Measurements from ENCODE around the gene PPP2R5C. TPM values are rescaled to one million over a fixed set of nuclear protein-coding genes. Genes with fewer than 3 reads are reported as not detected.
A peak's percentile ranks its signal among the peaks of the same experiment; 100 is the strongest.

Gene PPP2R5C
- total RNA-seq, 2 donors from 2014 or later: 146 to 153 TPM

DNA sequence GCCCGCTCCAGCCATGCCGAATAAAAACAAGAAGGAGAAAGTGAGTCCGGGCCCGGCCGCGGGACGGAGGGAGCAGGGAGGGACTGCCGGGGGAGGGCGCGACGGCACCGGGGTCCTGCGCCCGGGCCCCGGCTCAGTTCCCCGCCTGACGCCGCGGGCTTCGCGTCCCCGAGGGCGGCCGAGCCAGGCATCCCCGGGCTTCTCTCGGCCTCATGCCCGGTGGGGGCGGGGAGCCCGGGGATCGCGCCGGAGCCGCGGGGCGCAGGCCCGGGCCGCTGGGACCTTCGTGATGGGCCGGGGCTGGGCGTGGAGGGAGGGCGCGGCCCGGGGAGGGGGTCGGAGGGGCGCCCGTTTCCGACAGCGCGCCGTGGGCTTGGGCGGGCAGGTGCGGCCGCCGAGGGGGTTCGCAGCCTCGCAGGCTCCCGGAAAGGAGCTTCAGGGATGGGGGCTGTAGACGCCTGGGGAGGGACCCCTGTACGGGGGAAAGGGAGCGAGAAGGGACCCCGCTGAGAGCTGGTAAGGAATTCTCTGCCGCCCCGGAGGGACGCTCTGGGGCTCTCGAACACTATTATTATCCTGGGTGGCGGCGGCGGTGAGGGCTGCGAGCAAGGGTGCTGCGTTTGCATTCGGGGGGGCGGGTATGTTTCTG lies 496 bp downstream of the PPP2R5C start:
- peak; percentile 66 for DNase-seq
- Histone ChIP-seq H3K9me3 (no peaks in the 10 kb centered on the region), H3K4me3 (peak overlapping the region; percentile 84), H3K27ac (peak overlapping the region; percentile 63), H3K27me3 (no peaks in the 10 kb centered on the region), H3K4me1 (peaks cover 8% of the 10 kb centered on the region), H3K36me3 (no peaks in the 10 kb centered on the region), H3K9ac (ENCODE audit: low read depth in 2 of 2, low read length in 2 of 2) (peak overlapping the region; percentile 75 to 77)
- intact Hi-C loops (cut with DNase I): no loop called here
- TF ChIP-seq, protein P1, sequence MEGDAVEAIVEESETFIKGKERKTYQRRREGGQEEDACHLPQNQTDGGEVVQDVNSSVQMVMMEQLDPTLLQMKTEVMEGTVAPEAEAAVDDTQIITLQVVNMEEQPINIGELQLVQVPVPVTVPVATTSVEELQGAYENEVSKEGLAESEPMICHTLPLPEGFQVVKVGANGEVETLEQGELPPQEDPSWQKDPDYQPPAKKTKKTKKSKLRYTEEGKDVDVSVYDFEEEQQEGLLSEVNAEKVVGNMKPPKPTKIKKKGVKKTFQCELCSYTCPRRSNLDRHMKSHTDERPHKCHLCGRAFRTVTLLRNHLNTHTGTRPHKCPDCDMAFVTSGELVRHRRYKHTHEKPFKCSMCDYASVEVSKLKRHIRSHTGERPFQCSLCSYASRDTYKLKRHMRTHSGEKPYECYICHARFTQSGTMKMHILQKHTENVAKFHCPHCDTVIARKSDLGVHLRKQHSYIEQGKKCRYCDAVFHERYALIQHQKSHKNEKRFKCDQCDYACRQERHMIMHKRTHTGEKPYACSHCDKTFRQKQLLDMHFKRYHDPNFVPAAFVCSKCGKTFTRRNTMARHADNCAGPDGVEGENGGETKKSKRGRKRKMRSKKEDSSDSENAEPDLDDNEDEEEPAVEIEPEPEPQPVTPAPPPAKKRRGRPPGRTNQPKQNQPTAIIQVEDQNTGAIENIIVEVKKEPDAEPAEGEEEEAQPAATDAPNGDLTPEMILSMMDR (IDR thresholded peaks at IDR 0.05): no peak

DNA sequence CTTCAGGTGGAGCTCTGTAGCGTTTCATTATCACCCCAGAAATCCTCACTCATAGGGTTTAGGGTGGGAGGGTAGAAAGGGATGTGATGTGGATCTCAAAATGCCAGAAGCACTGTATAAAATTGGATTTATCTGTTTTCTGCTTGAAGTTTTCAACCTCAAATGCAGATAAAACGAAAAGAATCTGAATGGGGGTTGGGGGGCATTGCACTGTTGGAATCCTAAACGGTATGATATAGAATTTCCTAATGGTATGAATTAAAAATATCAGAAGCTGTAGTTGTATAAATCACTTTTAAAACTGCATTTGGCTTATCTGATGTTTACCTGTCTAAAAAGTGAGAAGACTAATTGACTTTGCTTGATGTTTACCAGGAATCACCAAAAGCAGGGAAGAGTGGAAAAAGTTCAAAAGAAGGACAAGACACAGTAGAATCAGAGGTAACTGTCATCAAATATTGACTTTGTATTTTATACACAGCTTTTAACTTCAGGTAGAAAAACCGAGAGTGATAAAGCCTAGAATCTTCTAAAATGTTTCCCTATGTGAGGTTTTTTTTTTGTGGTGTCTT lies 1.1 kb downstream of the PPP2R5C start:
- TF ChIP-seq, protein P1 (IDR thresholded peaks at IDR 0.05): no peak
- Histone ChIP-seq H3K36me3 (no peaks in the 10 kb centered on the region), H3K9me3 (no peaks in the 10 kb centered on the region), H3K4me3 (peak overlapping the region; percentile 84), H3K27me3 (no peaks in the 10 kb centered on the region), H3K9ac (ENCODE audit: low read depth in 2 of 2, low read length in 2 of 2) (peak overlapping the region; percentile 75 to 77), H3K4me1 (peaks cover 8% of the 10 kb centered on the region), H3K27ac (no peak overlapping the region)
- intact Hi-C loops (cut with DNase I): no loop called here
- no peak for DNase-seq

DNA sequence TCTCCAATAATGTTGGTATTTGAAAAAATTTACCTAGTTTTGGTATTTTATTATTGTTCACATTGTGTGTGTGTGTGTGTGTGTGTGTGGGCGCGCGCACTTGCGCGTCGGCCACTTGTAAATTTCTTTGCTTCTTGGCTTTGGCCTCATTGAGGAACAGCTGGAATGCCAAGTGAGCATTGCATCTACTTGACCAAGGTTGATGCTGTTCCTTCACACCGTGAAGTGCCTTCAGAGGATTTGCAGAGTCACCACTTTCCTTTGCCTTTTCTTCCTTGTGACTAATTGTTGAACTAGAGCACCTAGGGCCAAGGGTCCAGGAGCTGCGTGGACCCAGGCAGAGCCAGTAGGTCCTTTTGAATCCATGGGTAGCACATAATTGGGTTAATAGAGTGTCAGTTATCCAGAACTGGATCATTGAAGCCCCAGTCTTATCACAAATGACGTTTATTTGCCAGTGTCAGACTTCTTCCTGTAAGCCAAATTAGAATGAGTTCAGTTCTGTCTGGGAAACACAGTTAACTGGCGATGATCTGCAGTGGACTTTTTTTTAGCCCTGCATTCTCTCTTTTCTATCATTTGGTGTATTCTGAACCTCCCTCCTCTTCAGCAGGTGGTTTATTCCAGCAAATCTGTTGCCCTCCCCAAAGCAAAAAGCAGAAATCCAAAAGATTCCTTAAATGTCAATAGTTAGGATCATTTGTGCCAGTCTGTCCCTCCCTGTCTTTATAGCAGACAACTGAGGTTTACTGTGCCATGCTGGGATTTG lies 2.6 kb downstream of the PPP2R5C start:
- H3K27me3 ChIP-seq: no peaks in the 10 kb centered on the region
- intact Hi-C loops (cut with DNase I): no loop called here
- TF ChIP-seq, protein P1 (IDR thresholded peaks at IDR 0.05): no peak
- H3K27ac ChIP-seq: peak overlapping the region; percentile 5
- peaks cover 8% of the 10 kb centered on the region for H3K4me1 ChIP-seq
- peak overlapping the region in 1 of 2 donors; percentile 6 for H3K9ac ChIP-seq (ENCODE audit: low read depth in 2 of 2, low read length in 2 of 2)
- no peak overlapping the region for H3K4me3 ChIP-seq
- DNase-seq: no peak
- no peaks in the 10 kb centered on the region for H3K9me3 ChIP-seq
- H3K36me3 ChIP-seq: no peaks in the 10 kb centered on the region

DNA sequence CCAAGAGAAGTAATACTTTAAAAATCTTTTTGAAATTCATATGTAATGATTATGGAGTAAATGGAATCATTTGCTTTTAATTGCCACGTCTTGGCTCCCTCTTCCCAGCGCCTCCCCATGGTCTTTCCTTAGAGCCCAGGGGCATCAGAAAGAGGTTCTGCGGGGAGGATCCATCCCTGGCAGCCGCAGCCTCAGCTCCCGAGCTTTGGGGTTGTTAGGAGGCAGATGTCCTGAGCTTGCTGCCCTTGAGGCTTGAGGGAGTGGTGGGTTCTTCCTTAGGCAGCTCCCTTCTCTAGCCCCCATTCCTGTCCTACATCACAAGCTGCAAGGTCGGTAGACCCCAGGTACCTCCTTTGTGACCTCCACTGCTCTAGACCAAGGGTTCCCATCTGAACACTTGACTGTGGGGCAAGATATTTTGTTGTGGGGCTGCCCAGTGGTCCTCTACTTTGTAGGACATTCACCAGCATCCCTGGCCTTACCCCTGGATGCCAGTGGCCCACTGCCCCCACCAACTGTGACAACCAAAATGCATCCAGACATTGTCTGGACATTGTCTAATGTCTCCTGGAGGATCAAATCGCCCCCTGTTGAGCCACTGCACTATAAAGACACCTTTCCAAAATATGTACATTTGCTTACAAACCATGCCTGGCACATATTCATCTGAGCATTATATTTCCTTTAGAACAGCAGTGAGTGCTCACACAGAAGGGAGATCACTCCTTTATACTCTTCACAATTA lies 6.3 kb downstream of the PPP2R5C start:
- TF ChIP-seq, protein P1 (IDR thresholded peaks at IDR 0.05): no peak
- no peaks in the 10 kb centered on the region for H3K9me3 ChIP-seq
- intact Hi-C loops (cut with DNase I): loop anchor here (5.0 kb wide), 1 partner anchor 185 kb away; no protein-coding TSS in a partner anchor
- no peaks in the 10 kb centered on the region for H3K27me3 ChIP-seq
- DNase-seq: no peak
- no peak overlapping the region for H3K9ac ChIP-seq (ENCODE audit: low read depth in 2 of 2, low read length in 2 of 2)
- no peak overlapping the region for H3K27ac ChIP-seq
- H3K4me1 ChIP-seq: peaks cover 8% of the 10 kb centered on the region
- H3K4me3 ChIP-seq: no peak overlapping the region
- no peaks in the 10 kb centered on the region for H3K36me3 ChIP-seq

DNA sequence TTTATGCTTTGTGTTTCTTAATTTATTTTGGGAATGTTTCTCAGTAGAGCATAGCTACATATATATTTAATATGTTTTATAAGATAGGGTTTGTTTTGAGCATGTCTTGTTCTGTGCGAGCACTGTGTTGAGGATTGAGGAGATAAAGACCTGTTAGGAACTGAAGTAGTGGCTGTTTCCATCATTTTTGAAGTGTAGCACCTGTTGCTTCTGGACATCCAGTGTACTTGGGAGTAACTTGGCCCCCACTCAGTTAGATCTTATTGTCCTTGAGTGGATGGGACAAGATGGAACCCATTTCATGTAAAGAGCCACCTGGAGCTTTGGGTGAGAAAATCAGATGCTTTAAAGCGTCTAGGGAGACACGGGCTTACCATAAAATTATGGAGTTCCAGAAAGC lies 8.7 kb downstream of the PPP2R5C start:
- no peak for DNase-seq
- Histone ChIP-seq H3K4me3 (no peak overlapping the region), H3K9ac (ENCODE audit: low read depth in 2 of 2, low read length in 2 of 2) (peak overlapping the region in 1 of 2 donors; percentile 15), H3K36me3 (no peaks in the 10 kb centered on the region), H3K27ac (no peak overlapping the region), H3K4me1 (no peaks in the 10 kb centered on the region), H3K27me3 (no peaks in the 10 kb centered on the region), H3K9me3 (no peaks in the 10 kb centered on the region)
- intact Hi-C loops (cut with DNase I): no loop called here
- TF ChIP-seq, protein P1 (IDR thresholded peaks at IDR 0.05): no peak

All from colonic mucosa (tissue), 4 donors.